AG04449 (cell line): ENCODE measurements around the gene DYNC1LI1.

Source experiments
- CTCF ChIA-PET: fragments of 350-600 bp; formaldehyde crosslinking; extraction: SDS; loops from one replicate; lab custom pipeline; 2021; ENCODE audit warnings: antibody characterized with exemption; lab: Yijun Ruan, JAX
- POLR2A ChIA-PET: fragments of 400-600, 350-600 bp; formaldehyde crosslinking; extraction: SDS; loops from one replicate; lab custom pipeline; 2020; ENCODE audit warnings: antibody characterized with exemption, inconsistent platforms; lab: Yijun Ruan, JAX
- DNase-seq: peaks from one replicate; pipeline ENCODE4 v3.0.0-alpha.2; 2010; ENCODE audit warnings: low read depth, low spot score
- H3K4me3 ChIP-seq: 2 replicates; pipeline ENCODE4 v1.5.1; 2011; ENCODE audit warnings: low read depth, mild to moderate bottlenecking, control low read depth, low read length
- CTCF ChIP-seq: IDR thresholded peaks from one replicate; pipeline ENCODE4 v1.5.1; 2011; ENCODE audit warnings: mild to moderate bottlenecking, moderate library complexity, low read length, control low read depth, inconsistent platforms; ENCODE audit not compliant: insufficient read depth; ENCODE audit errors: missing control alignments

Gene DYNC1LI1

GRCh38 chr3:32607522-32607921 is 36.9 kb upstream of the DYNC1LI1 start:
- CTCF ChIA-PET, result interaction anchor here (0.7 kb wide), 1 partner anchor 140 kb away, joined by 4 read pairs; no protein-coding TSS in a partner anchor
- DNase-seq, result no peak
- TF ChIP-seq CTCF, result no peak
- POLR2A ChIA-PET, result no interaction called here
- no peak overlapping the region for H3K4me3 ChIP-seq

DNA sequence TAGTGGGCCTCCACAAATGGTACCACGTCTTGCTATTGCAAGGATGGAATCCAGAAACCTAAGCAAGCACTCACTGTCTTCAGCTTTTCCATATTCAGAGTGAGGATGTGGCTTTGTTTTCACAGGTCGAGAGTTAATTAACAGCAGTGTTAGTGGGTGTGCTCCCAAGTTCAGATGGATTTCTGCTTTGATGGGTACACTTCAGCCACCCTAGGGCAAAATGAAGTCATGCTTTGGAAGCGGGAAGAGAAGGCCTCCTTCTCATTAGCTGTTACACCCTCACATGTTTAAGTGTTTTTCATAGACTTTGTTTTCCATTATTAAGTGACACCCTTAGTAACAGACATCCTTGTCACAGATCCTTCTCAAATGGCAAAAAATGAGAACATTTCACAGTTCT is 36.3 kb upstream of the DYNC1LI1 start:
- no peak for DNase-seq
- ChIA-PET POLR2A (no interaction called here), CTCF (interaction anchor here (0.7 kb wide), 1 partner anchor 139 kb away, joined by 4 read pairs; no protein-coding TSS in a partner anchor)
- no peak overlapping the region for H3K4me3 ChIP-seq
- no peak for TF ChIP-seq CTCF

GRCh38 chr3:32606277-32606676 is 35.6 kb upstream of the DYNC1LI1 start:
- ChIA-PET CTCF (no interaction called here), POLR2A (no interaction called here)
- no peak for DNase-seq
- TF ChIP-seq CTCF, result no peak
- H3K4me3 ChIP-seq, result no peak overlapping the region

- TF ChIP-seq CTCF, result no peak
- no peak for DNase-seq
- no peak overlapping the region for H3K4me3 ChIP-seq
- ChIA-PET CTCF (no interaction called here), POLR2A (no interaction called here)
These were observed 32.4 kb upstream of the DYNC1LI1 start for GRCh38 chr3:32603064-32603463.

DNA sequence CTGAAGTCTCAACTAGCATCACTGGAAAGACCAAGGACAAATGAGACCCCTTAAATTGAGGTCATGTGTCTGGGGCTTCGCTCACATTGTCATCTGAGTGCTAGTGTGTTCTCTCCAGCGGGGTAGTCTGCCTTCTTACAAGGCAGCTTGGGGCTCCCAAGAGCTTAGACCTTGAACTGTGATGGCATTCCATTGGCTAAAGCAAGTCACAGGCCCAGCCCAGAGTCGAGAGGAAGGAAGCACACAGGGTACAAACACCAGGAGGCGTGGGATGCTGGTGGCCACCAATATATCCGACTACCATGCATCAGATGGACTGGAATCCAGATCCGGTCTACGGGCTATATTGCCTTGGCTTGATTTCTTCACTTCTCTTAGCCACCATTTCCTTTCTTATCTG is 31.5 kb upstream of the DYNC1LI1 start:
- CTCF ChIA-PET, result no interaction called here
- no peak for DNase-seq

GRCh38 chr3:32601722-32602121 is 31.1 kb upstream of the DYNC1LI1 start:
- no peak for TF ChIP-seq CTCF
- no peak overlapping the region for H3K4me3 ChIP-seq
- POLR2A ChIA-PET, result no interaction called here
- DNase-seq, result no peak
- CTCF ChIA-PET, result no interaction called here

More for the DNA sequence above, 31.5 kb upstream of the DYNC1LI1 start:
- TF ChIP-seq CTCF, result no peak
- POLR2A ChIA-PET, result no interaction called here
- H3K4me3 ChIP-seq, result no peak overlapping the region

GRCh38 chr3:32597656-32598055 is 27.0 kb upstream of the DYNC1LI1 start:
- ChIA-PET CTCF (no interaction called here), POLR2A (no interaction called here)
- no peak for TF ChIP-seq CTCF
- no peak for DNase-seq
- H3K4me3 ChIP-seq, result no peak overlapping the region
